Ovary (tissue), 3 donors: Measurements from ENCODE around the gene PRSS38.

Experiments
- EP300 ChIP-seq: sonication (generic); formaldehyde crosslinking; IDR thresholded peaks from one replicate; pipeline ENCODE4 v1.6.1; 2017; ENCODE audit warnings: antibody characterized with exemption
- POLR2A ChIP-seq: fragments of 450-650 bp; IDR thresholded peaks from one replicate; pipeline ENCODE4 v1.6.1; 2017; ENCODE audit warnings: antibody characterized with exemption, mild to moderate bottlenecking, moderate library complexity
- TF ChIP-seq, protein P1 (sequence below), 3 donors: fragments of 450-650 bp in 2 of 3; fragments of 200-600 bp in 1 of 3; IDR thresholded peaks; one replicate each; pipeline versions ENCODE4 v1.5.1 to v1.8.0; 2016 to 2022; ENCODE audit warnings: antibody characterized with exemption in 3 of 3, mild to moderate bottlenecking in 1 of 3
- donor health status: DM: no; HTN: no; CAD: no.

DNA sequence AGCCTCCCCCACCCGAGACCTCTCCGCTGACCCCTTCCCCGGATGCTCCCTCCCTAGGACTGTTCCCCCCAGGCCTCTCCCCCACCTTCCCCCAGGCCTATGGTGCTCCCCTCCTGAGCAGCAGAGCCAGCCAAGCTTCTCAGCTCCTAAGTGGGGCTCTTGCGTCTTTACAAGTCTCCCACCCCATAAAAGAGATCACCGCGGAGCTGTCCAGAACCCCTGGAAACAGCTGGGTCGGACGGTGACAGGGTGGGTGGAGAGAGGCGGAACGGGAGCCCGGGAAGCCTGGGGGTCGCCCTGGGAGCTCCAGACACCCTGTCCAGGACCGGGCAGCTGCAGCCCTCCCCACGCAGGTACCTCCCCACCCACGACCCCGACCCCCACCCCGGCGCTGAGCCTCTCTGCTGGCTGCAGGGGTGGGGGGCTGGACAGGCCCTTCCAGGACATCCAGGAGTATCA is 71.1 kb downstream of the PRSS38 start:
- TF ChIP-seq, protein P1, sequence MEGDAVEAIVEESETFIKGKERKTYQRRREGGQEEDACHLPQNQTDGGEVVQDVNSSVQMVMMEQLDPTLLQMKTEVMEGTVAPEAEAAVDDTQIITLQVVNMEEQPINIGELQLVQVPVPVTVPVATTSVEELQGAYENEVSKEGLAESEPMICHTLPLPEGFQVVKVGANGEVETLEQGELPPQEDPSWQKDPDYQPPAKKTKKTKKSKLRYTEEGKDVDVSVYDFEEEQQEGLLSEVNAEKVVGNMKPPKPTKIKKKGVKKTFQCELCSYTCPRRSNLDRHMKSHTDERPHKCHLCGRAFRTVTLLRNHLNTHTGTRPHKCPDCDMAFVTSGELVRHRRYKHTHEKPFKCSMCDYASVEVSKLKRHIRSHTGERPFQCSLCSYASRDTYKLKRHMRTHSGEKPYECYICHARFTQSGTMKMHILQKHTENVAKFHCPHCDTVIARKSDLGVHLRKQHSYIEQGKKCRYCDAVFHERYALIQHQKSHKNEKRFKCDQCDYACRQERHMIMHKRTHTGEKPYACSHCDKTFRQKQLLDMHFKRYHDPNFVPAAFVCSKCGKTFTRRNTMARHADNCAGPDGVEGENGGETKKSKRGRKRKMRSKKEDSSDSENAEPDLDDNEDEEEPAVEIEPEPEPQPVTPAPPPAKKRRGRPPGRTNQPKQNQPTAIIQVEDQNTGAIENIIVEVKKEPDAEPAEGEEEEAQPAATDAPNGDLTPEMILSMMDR (IDR thresholded peaks at IDR 0.05), result no peak
- TF ChIP-seq POLR2A (no peak), EP300 (no peak)
